Measurements from ENCODE around the gene DGKD.
"Not testable (repeated sequence)": the region's sequence is repeated elsewhere in the genome, so short reads cannot be mapped to it uniquely, and the experiment has no call there.

The DGKD gene

GRCh38 chr2:233387225-233387624, 32.9 kb downstream of the DGKD start:
- no peak for DNase-seq

- DNase-seq: peak; percentile 69
Observed at GRCh38 chr2:233387667-233388528, 33.6 kb downstream of the DGKD start.

GRCh38 chr2:233389601-233390125, 35.4 kb downstream of the DGKD start:
- DNase-seq: no peak

GRCh38 chr2:233395687-233396086, 41.4 kb downstream of the DGKD start:
- DNase-seq: no peak

- not testable (repeated sequence) for DNase-seq
Observed at GRCh38 chr2:233396726-233397665, 42.7 kb downstream of the DGKD start.

- DNase-seq: no peak
Observed at GRCh38 chr2:233399306-233400225, 45.3 kb downstream of the DGKD start.

- no peak for DNase-seq
Observed at GRCh38 chr2:233400341-233400740, 46.0 kb downstream of the DGKD start.

- DNase-seq: no peak
Observed at GRCh38 chr2:233400961-233401360, 46.7 kb downstream of the DGKD start.

GRCh38 chr2:233402346-233402745, 48.1 kb downstream of the DGKD start:
- DNase-seq: no peak

GRCh38 chr2:233402789-233403188, 48.5 kb downstream of the DGKD start:
- DNase-seq: no peak

GRCh38 chr2:233404222-233404621, 49.9 kb downstream of the DGKD start:
- DNase-seq: no peak

- DNase-seq: no peak
Observed at GRCh38 chr2:233406865-233407264, 52.6 kb downstream of the DGKD start.

- no peak for DNase-seq
Observed at GRCh38 chr2:233407771-233408181, 53.5 kb downstream of the DGKD start.

- DNase-seq: no peak
Observed at GRCh38 chr2:233408366-233409285, 54.3 kb downstream of the DGKD start.

- DNase-seq: no peak
Observed at GRCh38 chr2:233409286-233409991, 55.1 kb downstream of the DGKD start.

GRCh38 chr2:233410196-233410760, 56.0 kb downstream of the DGKD start:
- DNase-seq: no peak

- no peak for DNase-seq
Observed at GRCh38 chr2:233411162-233411561, 56.9 kb downstream of the DGKD start.

- DNase-seq: no peak
Observed at GRCh38 chr2:233412405-233412804, 58.1 kb downstream of the DGKD start.

GRCh38 chr2:233413046-233413445, 58.8 kb downstream of the DGKD start:
- DNase-seq: no peak

Measured in NCI-H1105 (cell line).